H9 (cell line): ENCODE measurements around the gene LIMA1. TPM values are rescaled to one million over a fixed set of nuclear protein-coding genes. Genes with fewer than 3 reads are reported as not detected.

ENCODE experiments used
- DNase-seq: peaks from one replicate; pipeline ENCODE4 v3.0.0-alpha.2; 2017
- H2AFZ ChIP-seq: one replicate; pipeline ENCODE4 v1.6.1; 2013; ENCODE audit warnings: mild to moderate bottlenecking, low read length, control low read depth, moderate library complexity
- H2AK5ac ChIP-seq: 2 replicates; pipeline ENCODE4 v1.6.1; 2013; ENCODE audit warnings: low read length, control low read depth, mixed read lengths; ENCODE audit not compliant: insufficient read length
- H2BK120ac ChIP-seq: one replicate; pipeline ENCODE4 v1.6.1; 2013; ENCODE audit warnings: low read depth, mild to moderate bottlenecking, low read length, control low read depth, inconsistent platforms; ENCODE audit not compliant: poor library complexity, severe bottlenecking
- H2BK12ac ChIP-seq: 2 replicates; pipeline ENCODE4 v1.6.1; 2013; ENCODE audit warnings: low read length, control low read depth, mixed read lengths, low read depth; ENCODE audit not compliant: insufficient read length
- H2BK15ac ChIP-seq: 2 replicates; pipeline ENCODE4 v1.6.1; 2013; ENCODE audit warnings: low read depth, low read length, control low read depth
- H2BK20ac ChIP-seq: one replicate; pipeline ENCODE4 v1.6.1; 2013; ENCODE audit warnings: low read depth, mild to moderate bottlenecking, low read length, control low read depth, inconsistent platforms; ENCODE audit not compliant: poor library complexity, severe bottlenecking
- H2BK5ac ChIP-seq: 2 replicates; pipeline ENCODE4 v1.6.1; 2013; ENCODE audit warnings: low read length, control low read depth, mixed read lengths; ENCODE audit not compliant: insufficient read length
- H3K14ac ChIP-seq: 2 replicates; pipeline ENCODE4 v1.6.1; 2013; ENCODE audit warnings: low read length, control low read depth; ENCODE audit not compliant: insufficient read depth
- H3K18ac ChIP-seq: 2 replicates; pipeline ENCODE4 v1.6.1; 2013; ENCODE audit warnings: low read depth, mild to moderate bottlenecking, mixed read lengths, low read length, control low read depth; ENCODE audit not compliant: insufficient read length
- H3K23ac ChIP-seq: 2 replicates; pipeline ENCODE4 v1.6.1; 2013; ENCODE audit warnings: low read length, control low read depth, mixed read lengths, low read depth; ENCODE audit not compliant: insufficient read length
- H3K23me2 ChIP-seq: 2 replicates; pipeline ENCODE4 v1.6.1; 2013; ENCODE audit warnings: low read depth, mild to moderate bottlenecking, mixed read lengths, low read length, control low read depth; ENCODE audit not compliant: insufficient read length, poor library complexity, severe bottlenecking
- H3K27ac ChIP-seq: 2 replicates; pipeline ENCODE4 v1.5.1; 2013; ENCODE audit warnings: low read length, control low read depth, mixed read lengths, low read depth; ENCODE audit not compliant: insufficient read length
- H3K27me3 ChIP-seq: 2 replicates; pipeline ENCODE4 v1.6.1; 2013; ENCODE audit warnings: low read length, control low read depth, inconsistent platforms; ENCODE audit not compliant: insufficient read depth
- H3K4ac ChIP-seq: 2 replicates; pipeline ENCODE4 v1.6.1; 2013; ENCODE audit warnings: low read depth, mild to moderate bottlenecking, control low read depth, inconsistent platforms, low read length, moderate library complexity
- H3K4me1 ChIP-seq: 2 replicates; pipeline ENCODE4 v1.6.1; 2013; ENCODE audit warnings: low read length, control low read depth, inconsistent platforms; ENCODE audit not compliant: insufficient read depth
- H3K4me2 ChIP-seq: 2 replicates; pipeline ENCODE4 v1.6.1; 2013; ENCODE audit warnings: low read length, control low read depth, mixed read lengths; ENCODE audit not compliant: insufficient read length, insufficient read depth
- H3K56ac ChIP-seq: 2 replicates; pipeline ENCODE4 v1.6.1; 2013; ENCODE audit warnings: low read depth, mild to moderate bottlenecking, mixed read lengths, low read length, control low read depth; ENCODE audit not compliant: insufficient read length
- H3K79me1 ChIP-seq: 2 replicates; pipeline ENCODE4 v1.6.1; 2013; ENCODE audit warnings: low read depth, mild to moderate bottlenecking, moderate library complexity, low read length, control low read depth, inconsistent platforms; ENCODE audit not compliant: insufficient read depth, poor library complexity, severe bottlenecking
- H3K79me2 ChIP-seq: 2 replicates; pipeline ENCODE4 v1.6.1; 2013; ENCODE audit warnings: low read length, control low read depth, inconsistent platforms; ENCODE audit not compliant: insufficient read depth
- H3K9ac ChIP-seq: 2 replicates; pipeline ENCODE4 v1.6.1; 2013; ENCODE audit warnings: low read length, control low read depth, mixed read lengths; ENCODE audit not compliant: insufficient read length; ENCODE audit errors: extremely low read depth
- H3K9me3 ChIP-seq: one replicate; pipeline ENCODE4 v1.6.1; 2013; ENCODE audit warnings: low read depth, low read length, inconsistent platforms; ENCODE audit not compliant: control insufficient read depth
- H3T11ph ChIP-seq: one replicate; pipeline ENCODE4 v1.6.1; 2013; ENCODE audit warnings: mild to moderate bottlenecking, low read length, control low read depth, inconsistent platforms
- H4K20me1 ChIP-seq: one replicate; pipeline ENCODE4 v1.6.1; 2013; ENCODE audit not compliant: control insufficient read depth, insufficient read length, insufficient read depth
- H4K5ac ChIP-seq: 2 replicates; pipeline ENCODE4 v1.6.1; 2013; ENCODE audit warnings: low read depth, mild to moderate bottlenecking, mixed read lengths, low read length, control low read depth; ENCODE audit not compliant: insufficient read length
- H4K8ac ChIP-seq: replicated peaks from 2 replicates; pipeline ENCODE4 v1.6.1; 2013; ENCODE audit warnings: low read length, control low read depth, mixed read lengths, low read depth; ENCODE audit not compliant: insufficient read length
- H4K91ac ChIP-seq: 2 replicates; pipeline ENCODE4 v1.6.1; 2013; ENCODE audit warnings: low read depth, mild to moderate bottlenecking, moderate library complexity, mixed read lengths, low read length, control low read depth; ENCODE audit not compliant: insufficient read length
- H3K27ac Mint-ChIP-seq, 3 experiments: 2 replicates in 2 of 3; 3 replicates in 1 of 3; pipeline ENCODE4 v1.8.0; 2020 to 2021; ENCODE audit warnings: mixed read lengths in 3 of 3, mild to moderate bottlenecking in 1 of 3, moderate library complexity in 1 of 3
- H3K27me3 Mint-ChIP-seq: 2 replicates; pipeline ENCODE4 v1.8.0; 2021; ENCODE audit warnings: low read depth, mild to moderate bottlenecking, moderate library complexity, mixed read lengths
- H3K36me3 Mint-ChIP-seq, 3 experiments: 2 replicates in 2 of 3; 3 replicates in 1 of 3; pipeline ENCODE4 v1.8.0; 2020 to 2021; ENCODE audit warnings: low read depth in 3 of 3, mixed read lengths in 3 of 3; ENCODE audit not compliant: insufficient read depth in 1 of 3
- H3K4me1 Mint-ChIP-seq, 2 experiments: 2 replicates each; pipeline ENCODE4 v1.8.0; 2020; ENCODE audit warnings: mixed read lengths in 2 of 2
- H3K4me3 Mint-ChIP-seq, 2 experiments: 2 replicates in 1 of 2; 3 replicates in 1 of 2; pipeline ENCODE4 v1.8.0; 2020 to 2021; ENCODE audit warnings: mild to moderate bottlenecking in 2 of 2, mixed read lengths in 2 of 2, moderate library complexity in 1 of 2
- H3K9me3 Mint-ChIP-seq, 2 experiments: 2 replicates in 1 of 2; 3 replicates in 1 of 2; pipeline ENCODE4 v1.8.0; 2020; ENCODE audit warnings: mild to moderate bottlenecking in 2 of 2, mixed read lengths in 2 of 2, moderate library complexity in 1 of 2
- CTCF ChIP-seq: fragments of 200-600 bp; sonication (generic); conservative IDR thresholded peaks from 3 replicates; pipeline ENCODE4 v1.8.0; 2021; ENCODE audit warnings: antibody characterized with exemption, mild to moderate bottlenecking
- WGBS: extraction: QIAGEN DNeasy Blood & Tissue Kit; methylation state at CpG from one replicate; pipeline ENCODE4 v1.1.7; 2013; ENCODE audit warnings: missing lambda C conversion rate, low lambda C conversion rate, mixed read lengths; ENCODE audit not compliant: insufficient read length; ENCODE audit errors: extremely low coverage; 5-methylcytosine and 5-hydroxymethylcytosine counted together
- total RNA-seq: library from RNA; stranded (reverse); gene quantifications from 2 replicates; pipeline ENCODE4 v1.2.1, GENCODE V29; 2021

Gene LIMA1
- total RNA-seq, 1 experiment from 2014 or later = 40.8 TPM

- no peak overlapping the region for H2BK20ac ChIP-seq
- H3K9ac ChIP-seq = no peak overlapping the region
- no peak overlapping the region for H4K5ac ChIP-seq
- H3K79me1 ChIP-seq = no peaks in the 10 kb centered on the region
- Mint-ChIP-seq H3K4me3 (no peak overlapping the region), H3K27me3 (no peaks in the 10 kb centered on the region), H3K36me3 (peaks cover under 1 to 25% (median 5%) of the 10 kb centered on the region in 3 experiments; a peak in 5 of 7 replicates), H3K4me1 (peaks cover 8 to 23% of the 10 kb centered on the region in 2 experiments), H3K27ac (0 out of 7 replicates have a peak overlapping the region, but pooled peaks of 1 of the 3 experiments have one; percentile 12), H3K9me3 (no peaks in the 10 kb centered on the region)
- no peak overlapping the region for H4K8ac ChIP-seq
- H3K18ac ChIP-seq = no peak overlapping the region
- H2AFZ ChIP-seq = no peak overlapping the region
- H2BK120ac ChIP-seq = no peak overlapping the region
- no peak overlapping the region for H3T11ph ChIP-seq
- no peak overlapping the region for H2AK5ac ChIP-seq
- no peak for DNase-seq
- peaks cover 2% of the 10 kb centered on the region for H4K20me1 ChIP-seq
- H3K27me3 ChIP-seq = no peaks in the 10 kb centered on the region
- H2BK12ac ChIP-seq = no peak overlapping the region
- no peak overlapping the region for H2BK15ac ChIP-seq
- no peak overlapping the region for H3K14ac ChIP-seq
- no peaks in the 10 kb centered on the region for H3K23me2 ChIP-seq
- H3K56ac ChIP-seq = no peak overlapping the region
- H3K27ac ChIP-seq = no peak overlapping the region
- H3K79me2 ChIP-seq = 0 out of 2 replicates have a peak, but pooled peaks cover 2% of the 10 kb centered on the region
- H4K91ac ChIP-seq = no peak overlapping the region
- H3K4ac ChIP-seq = no peak overlapping the region
- no CpG with 5 or more reads among the region's 1 CpG for WGBS
- TF ChIP-seq CTCF = no peak
- no peak overlapping the region for H2BK5ac ChIP-seq
- H3K4me2 ChIP-seq = no peak overlapping the region
- H3K9me3 ChIP-seq = no peaks in the 10 kb centered on the region
- no peak overlapping the region for H3K23ac ChIP-seq
- H3K4me1 ChIP-seq = no peaks in the 10 kb centered on the region
Observed at GRCh38 chr12:50186681-50187080, 96.6 kb downstream of the LIMA1 start.
